ENCODE data around the gene BABAM2.

Gene BABAM2

DNA sequence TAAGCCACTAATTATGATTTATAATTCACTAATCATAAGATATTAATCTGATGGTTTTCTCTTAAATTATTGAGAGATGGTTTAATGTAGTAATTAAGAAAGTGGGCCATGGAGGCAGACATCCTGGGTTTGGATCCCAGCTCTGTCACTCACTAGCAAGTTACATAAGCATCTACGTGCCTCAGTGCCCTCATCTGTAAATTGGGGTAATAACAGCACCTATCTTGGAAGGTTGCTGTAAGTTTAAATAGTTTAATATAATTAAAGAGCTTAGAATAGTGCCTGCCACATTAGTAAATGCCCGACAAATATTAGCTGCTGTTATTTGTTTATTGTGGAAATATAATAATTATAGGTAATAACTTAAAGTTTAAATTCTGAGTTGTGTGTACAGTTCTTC lies 30.9 kb downstream of the BABAM2 start:
- DNase-seq (ENCODE audit: low spot score): no peak
- TF ChIP-seq, protein P1, sequence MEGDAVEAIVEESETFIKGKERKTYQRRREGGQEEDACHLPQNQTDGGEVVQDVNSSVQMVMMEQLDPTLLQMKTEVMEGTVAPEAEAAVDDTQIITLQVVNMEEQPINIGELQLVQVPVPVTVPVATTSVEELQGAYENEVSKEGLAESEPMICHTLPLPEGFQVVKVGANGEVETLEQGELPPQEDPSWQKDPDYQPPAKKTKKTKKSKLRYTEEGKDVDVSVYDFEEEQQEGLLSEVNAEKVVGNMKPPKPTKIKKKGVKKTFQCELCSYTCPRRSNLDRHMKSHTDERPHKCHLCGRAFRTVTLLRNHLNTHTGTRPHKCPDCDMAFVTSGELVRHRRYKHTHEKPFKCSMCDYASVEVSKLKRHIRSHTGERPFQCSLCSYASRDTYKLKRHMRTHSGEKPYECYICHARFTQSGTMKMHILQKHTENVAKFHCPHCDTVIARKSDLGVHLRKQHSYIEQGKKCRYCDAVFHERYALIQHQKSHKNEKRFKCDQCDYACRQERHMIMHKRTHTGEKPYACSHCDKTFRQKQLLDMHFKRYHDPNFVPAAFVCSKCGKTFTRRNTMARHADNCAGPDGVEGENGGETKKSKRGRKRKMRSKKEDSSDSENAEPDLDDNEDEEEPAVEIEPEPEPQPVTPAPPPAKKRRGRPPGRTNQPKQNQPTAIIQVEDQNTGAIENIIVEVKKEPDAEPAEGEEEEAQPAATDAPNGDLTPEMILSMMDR (IDR thresholded peaks at IDR 0.05; ENCODE audit: extremely low read depth, missing control alignments): no peak

DNA sequence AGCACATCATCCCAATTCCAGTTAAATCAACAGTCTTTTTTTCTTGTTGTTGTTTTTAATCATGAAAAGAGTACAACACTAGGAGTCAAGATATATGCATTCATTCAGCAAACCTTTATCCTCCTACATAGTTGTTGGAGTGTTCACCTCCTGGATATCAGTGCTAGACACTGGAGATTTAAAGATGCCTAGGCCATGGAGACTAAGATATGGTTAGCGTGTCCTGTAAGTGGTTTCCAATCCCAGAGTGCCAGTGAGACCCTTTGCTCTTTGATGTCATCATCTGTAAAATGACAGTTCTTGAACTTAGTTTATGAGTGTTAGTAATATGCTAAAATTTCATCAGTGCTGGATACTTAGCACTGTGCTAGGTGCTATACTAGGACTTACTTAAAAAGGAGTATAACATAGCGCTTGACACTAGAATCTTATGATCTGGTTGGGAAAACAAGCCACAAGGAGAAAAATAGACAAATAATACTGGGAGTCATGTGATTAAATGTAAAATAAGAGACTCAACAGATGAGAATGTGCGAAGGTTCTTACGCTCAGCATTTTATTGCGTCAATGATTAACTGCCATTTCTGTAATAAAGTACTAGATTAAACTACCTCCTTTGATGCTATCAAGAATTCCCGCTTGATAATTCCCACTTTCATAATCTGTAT lies 31.5 kb downstream of the BABAM2 start:
- no peak for DNase-seq (ENCODE audit: low spot score)

DNA sequence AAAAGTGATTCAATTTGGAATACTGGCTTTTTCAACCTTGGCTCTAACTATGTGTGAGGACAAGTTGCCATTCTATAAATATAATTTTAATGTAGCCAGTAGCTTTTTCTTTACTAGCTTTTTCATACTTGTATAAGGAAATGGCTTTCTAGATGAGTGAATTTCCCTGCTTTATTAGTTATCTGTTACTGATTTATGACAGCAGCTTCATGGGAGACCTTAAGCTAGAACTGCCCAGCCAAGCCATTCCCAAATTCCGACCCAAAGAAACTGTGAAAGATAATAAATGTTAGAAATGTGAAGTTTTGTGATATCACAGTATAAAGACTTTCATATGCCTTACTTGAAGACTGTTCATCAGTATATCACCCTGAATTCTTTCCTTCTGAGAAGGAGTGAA lies 32.3 kb downstream of the BABAM2 start:
- TF ChIP-seq, protein P1 (IDR thresholded peaks at IDR 0.05; ENCODE audit: extremely low read depth, missing control alignments): no peak
- no peak for DNase-seq (ENCODE audit: low spot score)

More for the DNA sequence above, 31.5 kb downstream of the BABAM2 start:
- TF ChIP-seq, protein P1 (IDR thresholded peaks at IDR 0.05; ENCODE audit: extremely low read depth, missing control alignments): no peak

DNA sequence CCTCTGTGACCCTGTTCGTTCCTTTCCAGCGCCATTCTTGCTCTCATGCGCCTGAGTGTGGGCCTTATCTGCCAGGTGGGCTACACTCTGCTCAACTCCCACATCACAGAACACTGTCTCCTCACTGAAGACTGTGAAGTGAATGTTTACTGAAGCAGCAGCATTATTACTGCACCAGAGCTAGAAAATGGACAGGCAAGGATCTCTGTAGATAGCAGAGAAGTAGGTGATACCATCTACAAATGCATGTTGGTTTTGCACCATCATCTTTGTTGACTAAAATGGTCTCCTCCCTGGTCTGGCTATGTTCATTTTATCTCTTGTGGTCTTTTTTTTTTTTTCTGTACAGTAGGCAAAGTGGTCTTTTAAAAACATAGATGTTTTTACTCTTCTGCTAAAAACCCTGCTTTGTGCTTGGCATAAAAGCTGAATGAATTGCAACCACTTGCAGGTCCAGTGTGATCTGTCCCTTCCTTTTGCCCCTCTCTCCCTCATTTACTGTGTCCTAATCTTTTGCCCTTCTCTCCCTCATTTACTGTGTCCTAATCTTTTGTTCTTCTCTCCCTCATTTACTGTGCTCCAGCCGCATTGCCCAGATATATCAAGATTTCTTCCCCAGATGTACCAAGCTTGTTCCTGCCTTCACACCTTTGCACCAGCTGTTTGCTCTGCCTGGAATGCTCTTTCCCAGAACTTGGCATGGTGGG lies 35.4 kb downstream of the BABAM2 start:
- TF ChIP-seq, protein P1 (IDR thresholded peaks at IDR 0.05; ENCODE audit: extremely low read depth, missing control alignments): no peak
- no peak for DNase-seq (ENCODE audit: low spot score)

DNA sequence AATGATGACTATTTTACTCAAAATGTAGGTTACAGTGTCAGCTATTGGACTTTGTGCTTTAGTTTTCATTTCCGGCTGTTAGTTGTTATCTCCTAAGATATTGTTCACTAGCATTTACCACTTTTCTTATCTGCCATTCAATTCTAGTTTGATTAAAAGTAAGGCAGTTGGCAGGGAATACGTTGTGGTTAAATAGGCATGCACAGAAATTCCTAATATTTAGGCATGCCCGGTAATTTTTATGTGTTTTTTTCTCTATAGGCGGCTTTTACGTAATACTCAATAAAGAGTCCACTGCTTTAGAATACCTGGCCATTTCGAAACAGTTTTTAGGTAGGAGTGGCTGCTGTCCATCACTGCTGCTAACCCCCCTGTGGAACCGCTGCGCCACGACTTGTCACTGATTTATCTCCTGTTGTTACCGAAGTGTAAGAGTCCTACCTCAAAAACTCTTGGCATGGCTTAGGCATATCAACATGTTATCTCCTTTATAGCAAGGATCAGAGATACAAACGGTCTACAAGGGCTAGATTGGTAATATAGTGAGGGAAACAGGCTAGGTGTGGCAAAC lies 39.5 kb downstream of the BABAM2 start:
- TF ChIP-seq, protein P1 (IDR thresholded peaks at IDR 0.05; ENCODE audit: extremely low read depth, missing control alignments): no peak
- DNase-seq (ENCODE audit: low spot score): no peak

DNA sequence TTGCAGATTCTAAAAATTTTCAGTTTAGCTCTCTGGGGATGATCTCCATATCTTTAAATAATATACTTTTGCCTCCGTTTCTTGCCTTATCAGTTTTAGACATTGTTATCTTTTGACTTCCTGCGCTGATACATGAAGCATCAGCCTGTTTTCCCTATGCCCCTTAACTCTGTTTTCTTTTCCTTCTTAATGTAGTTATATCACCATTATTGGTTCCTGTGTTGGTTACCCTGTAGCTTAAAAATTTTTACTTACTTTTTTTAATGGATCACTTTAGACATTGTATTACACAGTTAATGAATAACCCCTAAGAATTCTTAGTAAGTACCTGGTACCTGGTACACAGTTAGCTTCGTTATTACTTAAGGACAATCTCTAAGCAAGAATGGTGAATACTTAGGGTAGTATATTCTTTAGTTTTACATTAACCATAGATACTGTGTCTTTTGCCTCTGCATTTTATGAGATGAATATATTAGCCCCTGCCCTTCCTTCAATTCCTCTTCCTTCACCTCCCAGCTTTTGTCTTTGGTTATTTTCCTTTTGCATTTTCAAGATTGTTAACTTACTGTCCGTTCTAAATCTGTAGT lies 40.9 kb downstream of the BABAM2 start:
- no peak for DNase-seq (ENCODE audit: low spot score)
- TF ChIP-seq, protein P1 (IDR thresholded peaks at IDR 0.05; ENCODE audit: extremely low read depth, missing control alignments): no peak

DNA sequence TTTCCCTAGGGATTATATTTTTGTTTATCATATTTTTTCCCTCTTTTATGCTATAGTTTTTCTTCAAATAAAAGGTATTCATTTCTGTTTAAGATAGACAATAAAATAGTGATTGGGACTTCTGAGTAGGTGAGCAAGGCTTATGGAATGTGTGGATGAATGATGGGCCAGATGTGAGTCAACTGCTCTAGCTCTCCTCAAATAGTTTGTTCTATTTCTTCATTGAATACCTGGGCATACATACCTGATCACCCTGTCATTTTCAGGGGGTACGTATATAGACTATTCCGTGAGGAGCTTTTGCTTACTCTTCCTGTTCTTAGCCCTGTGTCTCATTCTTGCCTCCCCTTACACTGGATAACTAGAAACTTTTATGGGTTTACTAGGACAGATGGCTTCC lies 41.9 kb downstream of the BABAM2 start:
- TF ChIP-seq, protein P1 (IDR thresholded peaks at IDR 0.05; ENCODE audit: extremely low read depth, missing control alignments): no peak
- no peak for DNase-seq (ENCODE audit: low spot score)
